ENCODE measurements around the gene PIGQ. TPM values are rescaled to one million over a fixed set of nuclear protein-coding genes. Genes with fewer than 3 reads are reported as not detected.
A peak's percentile ranks its signal among the peaks of the same experiment; 100 is the strongest.

Gene PIGQ
- polyA plus RNA-seq, 3 donors, result 67.1 to 99.6 (median 85.4) TPM

DNA sequence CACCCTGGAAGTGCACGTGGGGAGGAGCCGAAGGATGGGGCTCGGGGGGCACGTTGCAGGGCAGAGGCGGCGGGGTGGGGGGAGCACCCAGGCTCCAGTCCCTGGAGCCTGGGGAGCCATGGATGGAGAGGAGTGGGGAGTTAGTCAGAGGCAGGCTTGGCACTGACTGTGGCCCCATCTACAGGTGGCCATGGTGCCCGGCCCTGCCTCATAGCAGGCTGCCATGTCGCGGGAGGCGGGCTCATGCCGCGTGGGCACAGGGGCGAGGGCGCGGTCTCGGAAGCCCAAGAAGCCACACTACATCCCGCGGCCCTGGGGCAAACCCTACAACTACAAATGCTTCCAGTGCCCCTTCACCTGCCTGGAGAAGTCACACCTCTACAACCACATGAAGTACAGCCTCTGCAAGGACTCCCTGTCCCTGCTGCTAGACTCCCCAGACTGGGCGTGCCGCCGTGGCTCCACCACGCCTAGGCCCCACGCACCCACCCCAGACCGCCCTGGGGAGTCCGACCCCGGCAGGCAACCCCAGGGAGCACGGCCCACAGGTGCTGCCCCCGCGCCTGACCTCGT lies 6.6 kb upstream of the PIGQ start:
- no peak for DNase-seq

DNA sequence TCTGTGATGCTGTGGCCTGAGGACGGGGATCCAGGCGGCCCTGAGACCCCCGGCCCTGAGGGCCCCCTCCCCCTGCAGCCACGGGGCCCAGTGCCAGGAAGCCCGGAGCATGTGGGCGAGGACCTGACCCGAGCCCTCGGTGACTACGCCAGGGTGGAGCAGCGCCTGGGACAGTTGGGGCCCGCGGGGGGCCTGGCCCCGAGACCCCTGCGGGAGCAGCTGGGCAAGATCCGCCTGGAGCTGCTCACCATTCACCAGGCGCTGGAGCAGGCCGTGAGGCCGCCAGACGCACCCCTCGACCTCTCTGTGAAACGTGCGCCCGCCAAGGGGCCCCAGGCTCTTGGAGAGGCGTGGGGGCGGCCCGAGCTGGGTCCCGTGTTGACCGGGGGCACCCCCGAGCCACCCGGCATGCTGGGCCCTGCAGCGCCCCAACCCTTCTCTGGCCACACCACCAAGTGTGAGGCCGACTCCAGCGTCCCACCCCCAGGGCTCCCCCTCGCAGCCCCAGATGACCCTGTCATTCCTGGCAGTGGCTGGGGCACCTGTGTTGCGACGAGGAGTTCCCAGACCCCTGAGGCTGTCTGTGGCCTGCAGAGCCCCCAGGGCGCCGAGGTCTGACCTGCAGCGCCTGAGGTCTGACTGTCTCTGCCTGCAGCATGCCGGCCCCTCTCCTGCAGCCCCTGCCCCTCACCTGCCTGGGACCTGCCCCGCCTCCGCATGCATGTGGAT lies 4.9 kb upstream of the PIGQ start:
- DNase-seq, result no peak

DNA sequence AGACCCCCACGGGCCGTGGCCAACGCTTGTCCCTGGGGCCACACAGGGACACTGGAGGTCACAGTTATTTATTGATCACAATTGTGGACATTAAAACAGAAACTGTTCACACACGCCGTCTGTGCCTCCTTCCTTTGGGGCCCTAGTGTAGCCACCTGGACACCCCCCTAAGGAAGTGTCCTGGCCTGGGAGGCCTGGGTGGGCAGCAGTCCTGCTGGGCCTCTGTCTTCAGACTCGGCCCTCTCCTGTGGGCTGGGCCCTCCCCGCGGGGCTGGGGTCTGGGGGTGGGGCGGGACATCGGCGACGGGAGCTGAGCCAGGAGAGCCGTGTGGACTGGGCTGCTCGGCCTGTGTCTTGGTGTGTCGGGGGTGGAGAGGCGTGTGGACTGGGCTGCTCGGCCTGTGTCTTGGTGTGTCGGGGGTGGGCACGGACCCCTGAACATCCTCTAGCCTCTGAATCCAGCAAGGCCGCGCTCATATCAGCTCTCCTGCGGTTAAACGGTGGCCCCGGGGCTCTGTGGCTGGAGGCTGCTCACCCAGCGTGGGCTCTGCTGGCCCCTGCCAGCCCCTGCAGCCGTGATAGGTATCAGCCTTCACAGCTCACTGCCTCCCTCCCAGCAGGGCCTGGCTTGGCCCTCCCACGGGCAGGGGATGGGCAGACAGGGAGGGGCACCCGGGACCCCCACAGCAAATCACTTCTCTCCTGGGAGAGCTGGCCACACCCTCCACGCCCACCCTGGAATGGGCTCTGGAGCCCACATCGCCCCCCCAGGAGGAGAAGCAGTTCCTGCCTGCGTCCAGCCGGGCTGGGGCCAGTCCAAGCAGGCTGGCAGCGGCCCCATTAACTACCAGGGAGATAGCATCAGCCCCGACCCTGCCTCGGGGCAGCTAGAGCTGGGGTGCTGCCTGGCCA lies 4.1 kb upstream of the PIGQ start:
- DNase-seq, result peak; percentile 84

DNA sequence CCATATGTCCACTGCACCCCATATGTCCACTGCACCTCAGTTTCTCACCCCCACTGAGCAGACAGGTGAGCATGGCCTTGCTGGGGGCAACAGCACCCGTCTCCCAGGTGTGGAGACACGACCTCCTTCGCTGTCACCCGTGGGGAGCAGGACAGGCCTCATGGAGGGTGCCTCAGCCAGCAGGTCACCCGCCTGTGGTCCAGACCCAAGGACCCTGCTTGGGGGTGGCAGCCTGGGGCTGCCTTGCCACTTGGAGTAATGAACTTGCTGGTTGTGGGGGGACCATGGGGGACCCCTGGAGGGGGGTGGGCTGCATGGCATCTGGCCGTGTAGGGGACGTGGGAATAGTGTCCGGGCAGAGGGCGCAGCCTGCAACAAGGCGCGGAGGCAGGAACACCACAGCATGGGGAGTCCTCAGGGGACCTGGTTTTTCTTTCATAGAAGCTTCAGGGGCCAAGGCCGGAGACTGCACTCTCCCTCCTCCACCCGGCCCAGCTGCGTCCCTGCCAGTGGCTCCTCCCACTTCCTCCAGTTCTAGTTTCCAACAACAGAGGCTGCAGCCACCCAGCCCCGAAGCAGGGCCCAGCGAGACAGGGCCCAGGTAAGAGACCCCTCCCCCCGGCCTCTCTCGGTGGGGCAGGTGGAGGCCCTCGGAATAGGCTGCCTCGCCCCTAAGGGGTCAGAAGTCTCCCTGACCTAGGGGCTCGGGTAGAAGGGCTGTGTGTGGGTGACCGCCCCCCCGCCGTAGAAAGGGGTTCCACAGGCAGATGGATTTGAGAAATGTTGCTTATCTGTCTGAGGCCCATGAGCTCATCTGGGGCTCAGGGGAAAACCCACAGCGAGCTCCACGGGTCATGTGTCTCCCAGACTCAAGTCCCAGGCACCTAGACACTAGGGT lies 3.0 kb upstream of the PIGQ start, which contains the start of gene NHLRC4:
TSS of gene NHLRC4 (plus strand) at position 531 of the 898 bp plus-strand sequence. CDS start 1,043 bp downstream, outside the sequence.
- DNase-seq, result peak; percentile 77

DNA sequence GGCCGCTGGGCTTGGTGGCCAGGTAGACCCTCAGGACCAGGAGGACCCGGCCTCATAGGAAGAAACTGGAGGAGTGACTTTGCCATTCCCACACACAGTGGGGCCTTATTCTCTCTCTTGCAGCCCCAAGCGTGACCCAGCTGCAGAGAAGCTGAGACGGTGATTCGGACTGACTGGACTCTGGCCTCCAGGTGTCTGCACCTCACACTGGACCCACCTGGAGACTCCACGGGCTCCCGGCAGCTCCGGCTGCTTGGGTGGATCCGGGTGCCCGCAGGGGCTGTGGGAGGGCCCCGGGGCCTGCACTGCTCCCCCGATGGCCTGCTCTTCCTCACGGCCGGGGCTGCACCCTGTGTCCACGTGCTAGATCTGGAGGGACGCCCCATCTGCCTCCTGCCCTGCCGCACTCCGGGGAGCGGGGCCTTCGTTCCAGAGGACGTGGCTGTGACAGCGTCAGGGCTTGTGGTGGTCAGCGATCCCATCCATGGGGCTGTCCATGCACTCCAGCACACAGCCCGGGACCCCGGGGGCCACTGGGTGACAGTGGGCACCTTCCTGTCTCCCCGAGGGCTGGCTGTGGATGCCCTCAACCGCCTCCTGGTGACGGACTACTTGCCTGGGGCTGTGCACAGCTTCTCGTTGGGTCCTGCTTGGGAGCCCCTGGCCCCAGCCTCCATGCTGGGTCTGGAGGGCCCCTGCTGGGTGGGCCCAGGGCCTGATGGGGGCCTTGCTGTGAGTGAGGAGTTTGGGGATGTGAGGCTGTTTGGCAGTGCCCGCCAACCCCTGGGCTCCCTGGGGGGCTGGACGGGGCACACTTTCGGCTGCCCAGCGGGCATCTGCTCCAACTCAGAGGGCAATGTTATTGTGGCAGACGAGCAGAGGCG lies 2.2 kb upstream of the PIGQ start:
- DNase-seq, result no peak

DNA sequence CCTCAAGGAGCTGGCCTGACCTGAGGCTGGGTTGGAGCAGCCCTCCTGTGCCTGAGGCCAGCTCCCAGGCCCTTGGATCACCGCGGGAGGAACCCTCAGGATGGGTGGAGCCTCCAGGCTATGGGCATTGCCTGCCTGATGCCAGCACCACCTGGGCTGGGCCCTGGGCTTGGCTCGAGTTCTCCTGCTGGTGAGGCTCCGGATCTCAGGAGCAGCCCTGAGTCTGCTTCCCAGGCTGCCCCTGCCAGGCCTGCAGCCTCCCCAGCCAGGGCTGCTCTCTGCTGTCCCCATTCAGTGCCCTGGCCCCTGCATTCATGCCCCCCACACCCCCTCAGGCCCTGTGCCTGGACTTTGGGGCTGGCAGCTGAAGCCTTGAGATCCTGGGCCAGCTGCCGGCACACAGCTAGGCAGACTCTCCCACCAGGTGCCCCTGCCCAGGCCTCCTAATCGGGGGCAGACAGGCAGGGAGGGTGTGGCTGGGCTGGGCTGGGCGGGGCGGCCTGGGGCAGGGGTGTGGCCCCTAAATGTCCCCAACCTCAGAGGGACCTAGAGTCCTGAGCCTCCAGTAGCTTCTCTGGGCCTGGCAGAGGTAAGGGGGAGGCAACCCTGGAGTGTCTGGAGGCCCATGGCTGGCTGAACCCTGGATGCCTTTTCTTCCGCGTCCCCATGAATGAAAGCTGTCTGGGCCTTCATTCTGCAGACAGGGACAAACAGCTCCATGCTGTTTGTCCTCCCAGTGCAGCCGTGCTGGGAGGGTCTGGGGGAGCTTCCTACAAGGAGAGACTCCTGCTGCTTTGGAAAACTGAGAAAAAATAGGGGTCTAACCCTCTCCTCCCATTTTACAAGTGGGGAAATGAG lies 1.1 kb upstream of the PIGQ start:
- no peak for DNase-seq

DNA sequence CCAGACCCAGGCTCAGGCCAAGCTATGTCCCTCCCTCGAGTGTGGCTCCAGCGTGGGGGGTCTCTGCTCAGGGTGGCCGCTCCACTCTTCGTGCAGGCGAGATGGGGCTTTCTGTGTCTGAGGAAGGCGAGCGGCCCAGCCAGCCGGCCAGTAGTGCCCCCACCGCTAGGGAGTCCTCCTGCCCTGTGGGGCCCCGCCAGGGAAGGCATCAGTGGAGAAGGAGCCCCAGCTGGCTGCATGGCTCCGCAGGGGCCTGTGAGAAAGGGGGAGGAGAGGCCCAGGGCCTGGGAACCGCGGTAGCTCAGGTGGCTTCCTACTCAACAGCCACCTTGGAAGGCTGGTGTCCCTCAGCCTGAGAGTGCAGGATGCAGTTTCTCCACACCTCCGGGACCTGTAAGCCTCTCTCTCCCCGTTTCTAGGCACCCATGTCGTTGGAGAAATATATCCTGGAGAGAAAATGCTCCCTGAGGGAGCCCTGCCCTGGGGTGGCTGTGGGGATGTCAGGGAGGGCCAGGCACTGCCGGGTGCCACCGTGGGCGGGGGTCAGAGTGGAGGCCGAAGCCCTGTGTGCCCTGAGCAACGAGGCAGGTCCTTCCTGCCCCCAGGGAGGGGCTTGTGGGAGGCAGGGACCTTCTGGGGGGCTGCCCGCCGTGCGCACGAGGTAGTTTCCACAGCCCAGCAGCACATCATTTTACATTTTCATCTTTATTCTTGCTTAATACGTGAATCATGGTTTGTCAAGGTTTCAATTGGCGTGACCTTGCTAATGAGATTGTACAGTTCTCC lies 3.3 kb downstream of the PIGQ start:
- DNase-seq, result no peak

DNA sequence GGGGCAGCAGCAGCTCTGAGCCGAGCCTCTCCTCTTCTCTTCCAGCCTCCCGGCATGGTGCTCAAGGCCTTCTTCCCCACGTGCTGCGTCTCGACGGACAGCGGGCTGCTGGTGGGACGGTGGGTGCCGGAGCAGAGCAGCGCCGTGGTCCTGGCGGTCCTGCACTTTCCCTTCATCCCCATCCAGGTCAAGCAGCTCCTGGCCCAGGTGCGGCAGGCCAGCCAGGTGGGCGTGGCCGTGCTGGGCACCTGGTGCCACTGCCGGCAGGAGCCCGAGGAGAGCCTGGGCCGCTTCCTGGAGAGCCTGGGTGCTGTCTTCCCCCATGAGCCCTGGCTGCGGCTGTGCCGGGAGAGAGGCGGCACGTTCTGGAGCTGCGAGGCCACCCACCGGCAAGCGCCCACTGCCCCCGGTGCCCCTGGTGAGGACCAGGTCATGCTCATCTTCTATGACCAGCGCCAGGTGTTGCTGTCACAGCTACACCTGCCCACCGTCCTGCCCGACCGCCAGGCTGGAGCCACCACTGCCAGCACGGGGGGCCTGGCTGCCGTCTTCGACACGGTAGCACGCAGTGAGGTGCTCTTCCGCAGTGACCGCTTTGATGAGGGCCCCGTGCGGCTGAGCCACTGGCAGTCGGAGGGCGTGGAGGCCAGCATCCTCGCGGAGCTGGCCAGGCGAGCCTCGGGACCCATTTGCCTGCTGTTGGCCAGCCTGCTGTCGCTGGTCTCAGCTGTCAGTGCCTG lies 4.4 kb downstream of the PIGQ start:
- no peak for DNase-seq

- DNase-seq, result no peak
Measured at GRCh38 chr16:575354-576196, 5.8 kb downstream of the PIGQ start.

DNA sequence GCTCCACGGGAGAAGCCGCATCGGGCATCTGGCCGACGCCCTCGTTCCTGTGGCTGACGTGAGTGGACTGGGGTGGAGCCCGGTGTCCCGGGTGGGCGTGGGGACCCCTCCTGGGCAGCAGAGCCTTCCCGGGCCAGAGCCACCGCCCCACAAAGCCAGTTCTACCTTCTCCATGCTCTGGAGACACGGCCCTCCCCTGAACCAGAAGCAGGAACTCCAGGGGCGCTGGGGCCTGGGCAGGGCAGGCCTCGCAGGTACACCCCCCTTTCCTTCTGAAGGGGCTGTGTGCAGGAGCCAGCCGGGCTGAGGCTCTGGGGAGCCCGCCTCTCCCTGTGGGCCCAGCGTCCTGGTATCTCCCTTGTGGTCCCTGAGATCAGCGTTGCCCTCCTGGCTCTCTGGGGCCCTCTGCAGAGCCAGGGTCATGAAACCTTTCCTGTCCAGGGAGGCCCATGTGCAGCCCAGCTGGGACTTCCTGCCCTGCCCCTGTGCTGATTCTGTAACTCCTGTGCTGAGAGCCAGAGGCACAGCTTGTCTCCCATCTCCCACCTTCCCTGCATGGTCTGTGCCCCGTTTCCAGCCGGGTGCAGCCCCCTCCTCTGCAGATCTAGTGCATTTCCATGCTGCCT lies 6.5 kb downstream of the PIGQ start:
- DNase-seq, result no peak

DNA sequence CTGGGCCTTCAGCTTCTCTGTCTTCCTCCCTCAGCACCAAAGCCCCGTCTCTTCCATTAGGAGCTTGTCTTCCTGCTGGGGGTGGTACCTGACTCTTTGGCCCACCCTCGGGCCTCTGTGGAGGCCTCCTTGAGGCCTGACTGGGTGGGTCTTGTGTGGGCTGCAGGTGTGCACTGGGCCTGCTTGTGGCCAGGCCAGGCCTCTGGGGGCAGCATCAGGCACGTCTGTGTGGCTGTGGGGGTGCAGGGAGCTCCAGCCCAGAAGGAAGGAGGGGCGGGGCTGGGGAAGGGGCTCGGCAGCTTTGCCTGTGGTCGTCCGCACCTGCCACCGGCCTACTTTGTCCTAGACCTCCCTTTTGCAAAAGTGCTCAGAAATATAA lies 7.0 kb downstream of the PIGQ start:
- DNase-seq, result no peak

- DNase-seq, result no peak
Measured at GRCh38 chr16:577796-578195, 8.0 kb downstream of the PIGQ start.

DNA sequence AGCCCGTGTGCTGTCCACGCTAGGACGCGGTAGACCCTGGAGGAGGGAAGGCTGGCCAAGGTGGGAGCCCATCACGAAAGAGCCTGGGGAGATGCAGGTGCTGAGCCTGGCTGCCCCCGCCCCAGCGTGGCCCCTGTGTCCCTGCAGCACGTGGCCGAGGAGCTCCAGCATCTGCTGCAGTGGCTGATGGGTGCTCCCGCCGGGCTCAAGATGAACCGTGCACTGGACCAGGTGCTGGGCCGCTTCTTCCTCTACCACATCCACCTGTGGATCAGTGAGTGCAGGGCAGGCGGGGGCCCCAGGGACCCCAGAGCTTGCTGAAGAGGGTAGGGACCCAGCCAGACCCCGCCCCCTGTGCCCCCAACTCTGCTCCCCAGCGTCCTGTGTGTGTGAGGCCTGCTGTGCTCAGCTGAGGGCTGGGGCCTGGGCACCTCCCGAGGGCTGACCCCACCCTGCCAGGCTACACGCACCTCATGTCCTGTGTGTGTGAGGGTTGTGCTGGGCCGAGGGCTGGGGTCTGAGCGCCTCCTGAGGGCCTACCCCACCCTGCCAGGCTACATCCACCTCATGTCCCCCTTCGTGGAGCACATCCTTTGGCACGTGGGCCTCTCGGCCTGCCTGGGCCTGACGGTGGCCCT lies 8.6 kb downstream of the PIGQ start:
- DNase-seq, result no peak

GRCh38 chr16:578870-579405 lies 9.2 kb downstream of the PIGQ start:
- no peak for DNase-seq

DNA sequence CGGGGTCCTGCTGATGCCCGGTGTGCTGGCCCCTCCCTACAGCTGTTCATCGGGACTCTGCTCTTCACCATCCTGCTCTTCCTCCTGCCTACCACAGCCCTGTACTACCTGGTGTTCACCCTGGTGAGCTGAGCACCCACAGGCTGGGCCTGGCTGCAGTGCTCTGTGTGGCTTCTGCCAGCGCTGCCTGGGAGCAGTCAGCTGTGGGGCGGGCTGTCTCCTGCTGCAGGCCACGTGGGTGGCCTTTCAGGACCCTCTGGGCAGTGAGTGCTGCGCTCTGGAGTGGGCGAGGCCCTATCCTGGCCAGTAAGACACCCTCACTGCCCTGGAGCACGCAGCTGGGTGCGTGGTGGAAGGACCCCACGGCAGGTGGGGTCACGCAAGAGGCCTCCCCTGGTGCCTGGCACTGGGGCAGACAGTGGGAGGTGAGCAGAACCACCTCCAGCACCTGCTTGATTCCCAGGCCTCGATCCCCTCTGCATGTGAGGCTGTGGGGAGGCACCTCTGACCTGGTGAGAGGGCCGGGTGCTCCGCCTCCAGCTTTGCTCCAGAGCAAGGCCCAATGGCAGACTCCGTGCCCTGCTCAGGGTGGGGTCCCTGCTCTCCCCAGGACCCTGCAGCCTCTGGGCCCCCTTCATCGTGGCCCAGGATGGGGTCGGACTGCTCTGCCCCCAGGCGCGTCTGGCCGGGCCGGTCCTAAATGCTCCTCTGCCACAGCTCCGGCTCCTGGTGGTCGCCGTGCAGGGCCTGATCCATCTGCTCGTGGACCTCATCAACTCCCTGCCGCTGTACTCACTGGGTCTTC lies 10.6 kb downstream of the PIGQ start:
- DNase-seq, result no peak

Measured in renal pelvis (tissue), 4 donors.